GM19467 (cell line): ENCODE data around the gene SLC6A17.

Source experiments
- ATAC-seq: cut with Tn5 transposase; IDR thresholded peaks from one replicate; pipeline ENCODE4 v1.9.1; 2021; ENCODE audit warnings: mild to moderate bottlenecking, moderate library complexity; ENCODE audit not compliant: unreplicated experiment

Gene SLC6A17

GRCh38 chr1:110216844-110217444 is 66.7 kb downstream of the SLC6A17 start:
- no peak for ATAC-seq

- ATAC-seq, result no peak
Measured at GRCh38 chr1:110218137-110218536, 67.8 kb downstream of the SLC6A17 start.

GRCh38 chr1:110218739-110219138 is 68.4 kb downstream of the SLC6A17 start:
- no peak for ATAC-seq

- no peak for ATAC-seq
Measured at GRCh38 chr1:110220324-110220723, 70.0 kb downstream of the SLC6A17 start.

GRCh38 chr1:110221119-110221518 is 70.8 kb downstream of the SLC6A17 start:
- ATAC-seq, result no peak

- no peak for ATAC-seq
Measured at GRCh38 chr1:110223127-110223526, 72.8 kb downstream of the SLC6A17 start.

- ATAC-seq, result no peak
Measured at GRCh38 chr1:110223581-110223980, 73.3 kb downstream of the SLC6A17 start.

GRCh38 chr1:110224240-110224995 is 74.1 kb downstream of the SLC6A17 start:
- ATAC-seq, result no peak

GRCh38 chr1:110225212-110225611 is 74.9 kb downstream of the SLC6A17 start:
- ATAC-seq, result no peak

- ATAC-seq, result no peak
Measured at GRCh38 chr1:110225756-110226404, 75.6 kb downstream of the SLC6A17 start.

GRCh38 chr1:110227774-110228173 is 77.5 kb downstream of the SLC6A17 start:
- ATAC-seq, result no peak

- ATAC-seq, result no peak
Measured at GRCh38 chr1:110228381-110228780, 78.1 kb downstream of the SLC6A17 start.

GRCh38 chr1:110228869-110229268 is 78.6 kb downstream of the SLC6A17 start:
- no peak for ATAC-seq

GRCh38 chr1:110229348-110230001 is 79.2 kb downstream of the SLC6A17 start:
- no peak for ATAC-seq

- no peak for ATAC-seq
Measured at GRCh38 chr1:110230381-110231199, 80.3 kb downstream of the SLC6A17 start.

GRCh38 chr1:110233861-110234260 is 83.6 kb downstream of the SLC6A17 start:
- no peak for ATAC-seq

- no peak for ATAC-seq
Measured at GRCh38 chr1:110234691-110235090, 84.4 kb downstream of the SLC6A17 start.

GRCh38 chr1:110235181-110235833 is 85.0 kb downstream of the SLC6A17 start:
- ATAC-seq, result no peak

GRCh38 chr1:110235834-110236682 is 85.8 kb downstream of the SLC6A17 start:
- no peak for ATAC-seq
